Thymus (tissue), 11 donors: ENCODE measurements around the gene PACRG. TPM values are rescaled to one million over a fixed set of nuclear protein-coding genes. Genes with fewer than 3 reads are reported as not detected.

ENCODE experiments used
- DNase-seq, 9 donors: peaks; one replicate each; pipeline ENCODE4 v3.0.0-alpha.2; 2013; ENCODE audit warnings: low spot score in 9 of 9, low read depth in 6 of 9, missing footprints in 1 of 9
- H3K27ac ChIP-seq, 2 donors: one replicate each; pipeline ENCODE4 v1.5.1; 2013; ENCODE audit warnings: control low read depth in 1 of 2, low read depth in 1 of 2, low read length in 1 of 2, mild to moderate bottlenecking in 1 of 2, moderate library complexity in 1 of 2
- H3K27me3 ChIP-seq, 2 donors: one replicate each; pipeline ENCODE4 v1.5.1; 2013; ENCODE audit warnings: low read length in 1 of 2; ENCODE audit not compliant: control insufficient read depth in 2 of 2, insufficient read depth in 1 of 2
- H3K36me3 ChIP-seq, 2 donors: one replicate each; pipeline ENCODE4 v1.5.1; 2013; ENCODE audit warnings: low read length in 1 of 2, mild to moderate bottlenecking in 1 of 2, moderate library complexity in 1 of 2; ENCODE audit not compliant: control insufficient read depth in 2 of 2, insufficient read depth in 2 of 2
- H3K4me1 ChIP-seq, 2 donors: one replicate each; pipeline ENCODE4 v1.5.1; 2013; ENCODE audit warnings: low read length in 2 of 2; ENCODE audit not compliant: control insufficient read depth in 2 of 2, insufficient read depth in 2 of 2
- H3K4me3 ChIP-seq, 2 donors: one replicate each; pipeline ENCODE4 v1.5.1; 2013; ENCODE audit warnings: low read length in 2 of 2, control low read depth in 1 of 2, mild to moderate bottlenecking in 1 of 2
- H3K9me3 ChIP-seq, 2 donors: one replicate each; pipeline ENCODE4 v1.5.1; 2013; ENCODE audit warnings: low read length in 1 of 2, mild to moderate bottlenecking in 1 of 2; ENCODE audit not compliant: control insufficient read depth in 2 of 2, insufficient read depth in 1 of 2
- WGBS: extraction: QIAGEN DNeasy Blood & Tissue Kit; methylation state at CpG from one replicate; pipeline ENCODE4 v1.1.7; 2013; 5-methylcytosine and 5-hydroxymethylcytosine counted together
- polyA plus RNA-seq: library from polyadenylated mRNA; stranded (reverse); fragments of 200-250 nt; gene quantifications from one replicate; pipeline ENCODE4 v1.2.3, GENCODE V29; 2013
- total RNA-seq: library from RNA; stranded (reverse); fragments of 120-200 nt; gene quantifications from one replicate; pipeline ENCODE4 v1.2.4, GENCODE V29; 2013
- donor health status: healthy.

The PACRG gene
- total and polyA plus RNA-seq, 2 donors, result 0.42 to 0.62 TPM

- Histone ChIP-seq H3K27me3 (no peaks in the 10 kb centered on the region), H3K36me3 (no peaks in the 10 kb centered on the region), H3K4me3 (no peak overlapping the region), H3K4me1 (no peaks in the 10 kb centered on the region), H3K9me3 (no peaks in the 10 kb centered on the region), H3K27ac (no peak overlapping the region)
- no peak for DNase-seq
- WGBS, result 89% methylated on average over 8 of the region's 8 CpGs
Measured at GRCh38 chr6:163301726-163302635, 574.2 kb downstream of the PACRG start.

GRCh38 chr6:163302747-163303146, 575.0 kb downstream of the PACRG start:
- Histone ChIP-seq H3K4me3 (no peak overlapping the region), H3K36me3 (no peaks in the 10 kb centered on the region), H3K4me1 (no peaks in the 10 kb centered on the region), H3K9me3 (no peaks in the 10 kb centered on the region), H3K27ac (no peak overlapping the region), H3K27me3 (no peaks in the 10 kb centered on the region)
- no peak for DNase-seq
- WGBS, result 90% methylated on average over 9 of the region's 9 CpGs

- Histone ChIP-seq H3K9me3 (no peaks in the 10 kb centered on the region), H3K27ac (no peak overlapping the region), H3K4me3 (no peak overlapping the region), H3K36me3 (no peaks in the 10 kb centered on the region), H3K27me3 (peaks cover 0 to 5% of the 10 kb centered on the region in 2 donors), H3K4me1 (no peaks in the 10 kb centered on the region)
- no peak for DNase-seq
- 93% methylated on average over 2 of the region's 2 CpGs for WGBS
Measured at GRCh38 chr6:163306000-163306399, 578.2 kb downstream of the PACRG start.

GRCh38 chr6:163308629-163309440, 581.1 kb downstream of the PACRG start:
- no peak for DNase-seq
- no peaks in the 10 kb centered on the region for H3K9me3 ChIP-seq
- peaks cover 0 to 5% of the 10 kb centered on the region in 2 donors for H3K27me3 ChIP-seq
- H3K4me3 ChIP-seq, result no peak overlapping the region
- no peaks in the 10 kb centered on the region for H3K4me1 ChIP-seq
- 96% methylated on average over 22 of the region's 22 CpGs for WGBS
- H3K36me3 ChIP-seq, result no peaks in the 10 kb centered on the region
- H3K27ac ChIP-seq, result no peak overlapping the region

- no peak overlapping the region for H3K27ac ChIP-seq
- 41% methylated on average over 13 of the region's 13 CpGs for WGBS
- no peak for DNase-seq
- H3K36me3 ChIP-seq, result no peaks in the 10 kb centered on the region
- H3K27me3 ChIP-seq, result peaks cover 0 to 5% of the 10 kb centered on the region in 2 donors
- H3K9me3 ChIP-seq, result no peaks in the 10 kb centered on the region
- no peaks in the 10 kb centered on the region for H3K4me1 ChIP-seq
- H3K4me3 ChIP-seq, result no peak overlapping the region
Measured at GRCh38 chr6:163309491-163310026, 581.8 kb downstream of the PACRG start.

- Histone ChIP-seq H3K27me3 (peaks cover 0 to 5% of the 10 kb centered on the region in 2 donors), H3K27ac (no peak overlapping the region), H3K9me3 (no peaks in the 10 kb centered on the region), H3K4me1 (no peaks in the 10 kb centered on the region), H3K36me3 (no peaks in the 10 kb centered on the region), H3K4me3 (no peak overlapping the region)
- 94% methylated on average over 44 of the region's 44 CpGs for WGBS
- no peak for DNase-seq
Measured at GRCh38 chr6:163310096-163310972, 582.6 kb downstream of the PACRG start.

- Histone ChIP-seq H3K27me3 (peaks cover 0 to 5% of the 10 kb centered on the region in 2 donors), H3K27ac (no peak overlapping the region), H3K36me3 (no peaks in the 10 kb centered on the region), H3K9me3 (no peaks in the 10 kb centered on the region), H3K4me1 (no peaks in the 10 kb centered on the region), H3K4me3 (no peak overlapping the region)
- DNase-seq, result no peak
- 86% methylated on average over 2 of the region's 2 CpGs for WGBS
Measured at GRCh38 chr6:163310973-163311383, 583.2 kb downstream of the PACRG start.

- Histone ChIP-seq H3K4me1 (no peaks in the 10 kb centered on the region), H3K9me3 (no peaks in the 10 kb centered on the region), H3K4me3 (no peak overlapping the region), H3K36me3 (no peaks in the 10 kb centered on the region), H3K27ac (no peak overlapping the region), H3K27me3 (peaks cover 0 to 5% of the 10 kb centered on the region in 2 donors)
- DNase-seq, result no peak
- WGBS, result 91% methylated on average over 3 of the region's 3 CpGs
Measured at GRCh38 chr6:163311830-163312229, 584.1 kb downstream of the PACRG start.
